Effector memory CD4-positive, alpha-beta T cell (primary cell): ENCODE data around the gene PGA4.
"Not testable (repeated sequence)": the region's sequence is repeated elsewhere in the genome, so short reads cannot be mapped to it uniquely, and the experiment has no call there.

Experiments used
- DNase-seq, 3 donors: peaks; one replicate each; pipeline ENCODE4 v3.0.0-alpha.2; 2020
- H3K27ac ChIP-seq: 2 replicates; pipeline ENCODE4 v1.7.0; 2013; ENCODE audit warnings: mild to moderate bottlenecking, low read length, moderate library complexity; ENCODE audit not compliant: insufficient read depth, poor library complexity, severe bottlenecking
- H3K27me3 ChIP-seq: replicated peaks from 2 replicates; pipeline ENCODE4 v1.7.0; 2013; ENCODE audit warnings: mild to moderate bottlenecking, low read length; ENCODE audit not compliant: insufficient read depth, control insufficient read depth, poor library complexity, severe bottlenecking
- H3K36me3 ChIP-seq: 2 replicates; pipeline ENCODE4 v1.7.0; 2013; ENCODE audit warnings: mild to moderate bottlenecking, low read length, moderate library complexity; ENCODE audit not compliant: control insufficient read depth, insufficient read depth
- H3K4me1 ChIP-seq: 2 replicates; pipeline ENCODE4 v1.7.0; 2013; ENCODE audit warnings: low read length, mild to moderate bottlenecking; ENCODE audit not compliant: control insufficient read depth, insufficient read depth, poor library complexity, severe bottlenecking
- H3K4me3 ChIP-seq: 2 replicates; pipeline ENCODE4 v1.7.0; 2013; ENCODE audit warnings: low read length, low read depth, mild to moderate bottlenecking; ENCODE audit not compliant: insufficient read depth, poor library complexity, severe bottlenecking
- H3K9me3 ChIP-seq: 2 replicates; pipeline ENCODE4 v1.7.0; 2013; ENCODE audit warnings: mild to moderate bottlenecking, low read length, moderate library complexity; ENCODE audit not compliant: control insufficient read depth
- total RNA-seq, 3 donors: gene quantifications; one replicate each; lab custom pipeline; 2026; lab: John Stamatoyannopoulos, UW

The PGA4 gene
- total RNA-seq = 0 reads per million in 3 donors

- not testable (repeated sequence) for H3K36me3 ChIP-seq, H3K27me3 ChIP-seq, H3K9me3 ChIP-seq, H3K4me1 ChIP-seq, H3K27ac ChIP-seq, DNase-seq, H3K4me3 ChIP-seq
These were observed at the start of gene PGA4 for GRCh38 chr11:61222047-61222446. TSS of gene PGA4 (plus strand) at chr11:61222347. CDS start at chr11:61222401, 54 bp downstream.

- no peak overlapping the region for H3K27ac ChIP-seq
- no peak overlapping the region for H3K4me3 ChIP-seq
- no peaks in the 10 kb centered on the region for H3K9me3 ChIP-seq
- no peaks in the 10 kb centered on the region for H3K4me1 ChIP-seq
- no peak for DNase-seq
- H3K36me3 ChIP-seq = no peaks in the 10 kb centered on the region
- H3K27me3 ChIP-seq = no peaks in the 10 kb centered on the region
These were observed 49.8 kb upstream of the PGA4 start for GRCh38 chr11:61172356-61172755.

- H3K4me1 ChIP-seq = no peaks in the 10 kb centered on the region
- no peaks in the 10 kb centered on the region for H3K9me3 ChIP-seq
- H3K36me3 ChIP-seq = no peaks in the 10 kb centered on the region
- H3K27ac ChIP-seq = no peak overlapping the region
- H3K27me3 ChIP-seq = no peaks in the 10 kb centered on the region
- no peak for DNase-seq
- H3K4me3 ChIP-seq = no peak overlapping the region
These were observed 49.3 kb upstream of the PGA4 start for GRCh38 chr11:61172888-61173287.

GRCh38 chr11:61173456-61173855 lies 48.7 kb upstream of the PGA4 start:
- H3K27ac ChIP-seq = no peak overlapping the region
- no peaks in the 10 kb centered on the region for H3K27me3 ChIP-seq

GRCh38 chr11:61174273-61174672 lies 47.9 kb upstream of the PGA4 start:
- DNase-seq = no peak
- Histone ChIP-seq H3K27me3 (no peaks in the 10 kb centered on the region), H3K4me3 (no peak overlapping the region), H3K4me1 (no peaks in the 10 kb centered on the region), H3K36me3 (no peaks in the 10 kb centered on the region), H3K9me3 (no peaks in the 10 kb centered on the region), H3K27ac (no peak overlapping the region)

More at GRCh38 chr11:61173456-61173855, 48.7 kb upstream of the PGA4 start:
- no peak for DNase-seq
- Histone ChIP-seq H3K9me3 (no peaks in the 10 kb centered on the region), H3K4me3 (no peak overlapping the region), H3K36me3 (no peaks in the 10 kb centered on the region), H3K4me1 (no peaks in the 10 kb centered on the region)

- H3K4me1 ChIP-seq = no peaks in the 10 kb centered on the region
- DNase-seq = no peak
- H3K27ac ChIP-seq = no peak overlapping the region
- H3K9me3 ChIP-seq = no peaks in the 10 kb centered on the region
- H3K27me3 ChIP-seq = no peaks in the 10 kb centered on the region
- H3K4me3 ChIP-seq = no peak overlapping the region
- H3K36me3 ChIP-seq = no peaks in the 10 kb centered on the region
These were observed 47.2 kb upstream of the PGA4 start for GRCh38 chr11:61174949-61175348.

- H3K36me3 ChIP-seq = no peaks in the 10 kb centered on the region
- H3K27me3 ChIP-seq = no peaks in the 10 kb centered on the region
- no peak overlapping the region for H3K27ac ChIP-seq
These were observed 45.7 kb upstream of the PGA4 start for GRCh38 chr11:61176446-61176845.

GRCh38 chr11:61180205-61180604 lies 41.9 kb upstream of the PGA4 start:
- not testable (repeated sequence) for DNase-seq, H3K4me3 ChIP-seq, H3K36me3 ChIP-seq, H3K4me1 ChIP-seq, H3K27ac ChIP-seq, H3K9me3 ChIP-seq, H3K27me3 ChIP-seq

More at GRCh38 chr11:61176446-61176845, 45.7 kb upstream of the PGA4 start:
- no peaks in the 10 kb centered on the region for H3K4me1 ChIP-seq
- no peak overlapping the region for H3K4me3 ChIP-seq
- no peak for DNase-seq
- H3K9me3 ChIP-seq = no peaks in the 10 kb centered on the region

GRCh38 chr11:61181489-61181888 lies 40.7 kb upstream of the PGA4 start:
- Histone ChIP-seq H3K27me3 (no peaks in the 10 kb centered on the region), H3K9me3 (no peaks in the 10 kb centered on the region), H3K4me1 (no peaks in the 10 kb centered on the region), H3K4me3 (no peak overlapping the region), H3K36me3 (no peaks in the 10 kb centered on the region), H3K27ac (no peak overlapping the region)
- DNase-seq = no peak

GRCh38 chr11:61183645-61184044 lies 38.5 kb upstream of the PGA4 start:
- Histone ChIP-seq H3K36me3 (no peaks in the 10 kb centered on the region), H3K27me3 (no peaks in the 10 kb centered on the region), H3K9me3 (no peaks in the 10 kb centered on the region), H3K27ac (no peak overlapping the region), H3K4me3 (no peak overlapping the region), H3K4me1 (no peaks in the 10 kb centered on the region)
- no peak for DNase-seq

GRCh38 chr11:61186504-61186903 lies 35.6 kb upstream of the PGA4 start:
- Histone ChIP-seq H3K9me3 (no peaks in the 10 kb centered on the region), H3K36me3 (no peaks in the 10 kb centered on the region), H3K4me3 (no peak overlapping the region), H3K27me3 (no peaks in the 10 kb centered on the region), H3K4me1 (no peaks in the 10 kb centered on the region), H3K27ac (no peak overlapping the region)
- no peak for DNase-seq
